CD14-positive monocyte (primary cell): ENCODE measurements around the gene PDE8A. TPM values are rescaled to one million over a fixed set of nuclear protein-coding genes. Genes with fewer than 3 reads are reported as not detected.

Source experiments
- DNase-seq, 3 donors: peaks; one replicate each; pipeline ENCODE4 v3.0.0-alpha.2; 2011 to 2022
- H2AFZ ChIP-seq: 2 replicates; pipeline ENCODE4 v1.6.0; 2012; ENCODE audit warnings: mild to moderate bottlenecking, low read depth, low read length, inconsistent platforms; ENCODE audit not compliant: insufficient read depth, poor library complexity, severe bottlenecking
- H3K27ac ChIP-seq, 2 donors: 1 replicate in 1 of 2; 2 replicates in 1 of 2; pipeline ENCODE4 v1.5.1; 2012 to 2013; ENCODE audit warnings: low read length in 2 of 2, control low read depth in 1 of 2, inconsistent platforms in 1 of 2, low read depth in 1 of 2, mild to moderate bottlenecking in 1 of 2
- H3K27me3 ChIP-seq, 2 donors: one replicate each; pipeline versions ENCODE4 v1.6.0 to v1.6.1; 2011 to 2013; ENCODE audit warnings: low read length in 2 of 2; ENCODE audit not compliant: control insufficient read depth in 2 of 2, insufficient read depth in 2 of 2
- H3K36me3 ChIP-seq, 2 donors: replicated peaks in 1 of 2; 1 replicate in 1 of 2; 2 replicates in 1 of 2; pipeline versions ENCODE4 v1.5.1 to v1.6.1; 2012 to 2013; ENCODE audit warnings: low read length in 2 of 2, control low read depth in 1 of 2, inconsistent platforms in 1 of 2, mild to moderate bottlenecking in 1 of 2; ENCODE audit not compliant: insufficient read depth in 2 of 2, control insufficient read depth in 1 of 2
- H3K4me1 ChIP-seq, 2 donors: 1 replicate in 1 of 2; 2 replicates in 1 of 2; pipeline versions ENCODE4 v1.5.1 to v1.6.1; 2012 to 2013; ENCODE audit warnings: low read length in 2 of 2, control low read depth in 1 of 2, inconsistent platforms in 1 of 2, mild to moderate bottlenecking in 1 of 2, moderate library complexity in 1 of 2; ENCODE audit not compliant: insufficient read depth in 2 of 2, control insufficient read depth in 1 of 2
- H3K4me2 ChIP-seq: replicated peaks from 2 replicates; pipeline ENCODE3; 2012; ENCODE audit warnings: low read length, moderate library complexity, mild to moderate bottlenecking; ENCODE audit not compliant: poor library complexity, severe bottlenecking; ENCODE audit errors: extremely low read depth
- H3K4me3 ChIP-seq, 3 experiments: fragments of 200-600 bp in 1 of 3; sonication (generic) in 1 of 3; replicated peaks in 1 of 3; 1 replicate in 2 of 3; 2 replicates in 1 of 3; pipeline ENCODE4 v1.5.1; 2011 to 2013; ENCODE audit warnings: low read length in 3 of 3, mild to moderate bottlenecking in 3 of 3, control low read depth in 2 of 3, low read depth in 2 of 3, inconsistent platforms in 1 of 3, moderate library complexity in 1 of 3
- H3K79me2 ChIP-seq: 2 replicates; pipeline ENCODE4 v1.6.0; 2012; ENCODE audit warnings: mild to moderate bottlenecking, control low read depth, inconsistent platforms, low read length, moderate library complexity; ENCODE audit not compliant: insufficient read depth
- H3K9ac ChIP-seq: 2 replicates; pipeline ENCODE4 v1.6.0; 2017; ENCODE audit warnings: low read length, mild to moderate bottlenecking; ENCODE audit not compliant: insufficient read depth, poor library complexity, severe bottlenecking
- H3K9me3 ChIP-seq, 2 donors: replicated peaks in 1 of 2; 1 replicate in 1 of 2; 2 replicates in 1 of 2; pipeline versions ENCODE4 v1.5.1 to v1.6.1; 2012 to 2013; ENCODE audit warnings: low read length in 2 of 2, control low read depth in 1 of 2; ENCODE audit not compliant: control insufficient read depth in 1 of 2, insufficient read depth in 1 of 2
- H4K20me1 ChIP-seq: 2 replicates; pipeline ENCODE4 v1.6.0; 2012; ENCODE audit warnings: mild to moderate bottlenecking, low read length, control low read depth, moderate library complexity; ENCODE audit not compliant: insufficient read depth
- H3K27ac Mint-ChIP-seq, 7 donors: one replicate each; pipeline ENCODE4 v1.8.0; 2020; ENCODE audit warnings: mild to moderate bottlenecking in 7 of 7, mixed read lengths in 7 of 7, moderate library complexity in 6 of 7, inconsistent platforms in 2 of 7
- H3K27me3 Mint-ChIP-seq, 3 donors: one replicate each; pipeline ENCODE4 v1.8.0; 2021 to 2022; ENCODE audit warnings: low read depth in 3 of 3, mild to moderate bottlenecking in 3 of 3, mixed read lengths in 3 of 3, moderate library complexity in 3 of 3, inconsistent platforms in 1 of 3
- H3K36me3 Mint-ChIP-seq, 2 donors: one replicate each; pipeline ENCODE4 v1.8.0; 2020; ENCODE audit warnings: mixed read lengths in 2 of 2, inconsistent platforms in 1 of 2, mild to moderate bottlenecking in 1 of 2
- H3K4me1 Mint-ChIP-seq: one replicate; pipeline ENCODE4 v1.8.0; 2020; ENCODE audit warnings: mild to moderate bottlenecking, mixed read lengths
- H3K4me3 Mint-ChIP-seq, 2 donors: one replicate each; pipeline ENCODE4 v1.8.0; 2020; ENCODE audit warnings: mild to moderate bottlenecking in 2 of 2, mixed read lengths in 2 of 2, moderate library complexity in 1 of 2
- H3K9me3 Mint-ChIP-seq, 7 donors: one replicate each; pipeline ENCODE4 v1.8.0; 2020 to 2022; ENCODE audit warnings: mixed read lengths in 7 of 7, mild to moderate bottlenecking in 6 of 7, moderate library complexity in 6 of 7, inconsistent platforms in 2 of 7
- CTCF ChIP-seq: fragments of 200-600 bp; IDR thresholded peaks from one replicate; pipeline ENCODE4 v1.8.0; 2022; ENCODE audit warnings: antibody characterized with exemption, mild to moderate bottlenecking
- WGBS: methylation state at CpG from one replicate; pipeline ENCODE4 v1.1.5; 2013; ENCODE audit warnings: missing lambda C conversion rate; ENCODE audit not compliant: insufficient coverage; 5-methylcytosine and 5-hydroxymethylcytosine counted together
- intact Hi-C, 2 donors: fragments of 100-400 bp; cut with micrococcal nuclease; formaldehyde crosslinking; loops; one replicate each; pipeline versions ENCODE4 v1.15.0 to v1.15.1; 2023
- polyA plus RNA-seq, 3 donors: library from polyadenylated mRNA; depleted of rRNA in 1 of 3; unstranded in 2 of 3; stranded (reverse) in 1 of 3; fragments of 300-500 nt in 2 of 3; fragments of >200 nt in 1 of 3; fragmentation: Illumina TruSeq in 2 of 3; gene quantifications; 1 replicate in 2 of 3; 2 replicates in 1 of 3; pipeline ENCODE4 v1.2.3, GENCODE V29; 2012 to 2021

Gene PDE8A
- polyA plus RNA-seq, 3 donors: 2.8 to 33.4 (median 4.9) TPM

- no peak overlapping the region for H3K4me3 Mint-ChIP-seq
- no peak for DNase-seq
- Histone ChIP-seq H3K27ac (no peak overlapping the region), H2AFZ (no peak overlapping the region), H3K4me1 (no peaks in the 10 kb centered on the region), H4K20me1 (no peaks in the 10 kb centered on the region), H3K27me3 (no peaks in the 10 kb centered on the region), H3K79me2 (no peaks in the 10 kb centered on the region), H3K9me3 (no peaks in the 10 kb centered on the region), H3K36me3 (peaks cover 47 to 90% of the 10 kb centered on the region in 2 donors), H3K4me2 (no peak overlapping the region), H3K4me3 (no peak overlapping the region), H3K9ac (no peak overlapping the region)
- peaks cover 0 to 7% (median 4%) of the 10 kb centered on the region in 7 donors for H3K9me3 Mint-ChIP-seq
- peaks cover 61 to 77% of the 10 kb centered on the region in 2 donors for H3K36me3 Mint-ChIP-seq
- no peak overlapping the region for H3K27ac Mint-ChIP-seq
- TF ChIP-seq CTCF: no peak
- intact Hi-C loops: no loop called here
- H3K4me1 Mint-ChIP-seq: no peaks in the 10 kb centered on the region
- 97% methylated on average over 3 of the region's 4 CpGs for WGBS
- peaks cover 0 to 2% (median 0%) of the 10 kb centered on the region in 3 donors for H3K27me3 Mint-ChIP-seq
Observed at GRCh38 chr15:85125056-85125661, 143.5 kb downstream of the PDE8A start.

GRCh38 chr15:85128621-85129020 is 147.0 kb downstream of the PDE8A start:
- no peak overlapping the region for H3K4me3 ChIP-seq
- Mint-ChIP-seq H3K27ac (no peak overlapping the region), H3K4me1 (no peaks in the 10 kb centered on the region), H3K9me3 (peaks cover 9 to 17% (median 14%) of the 10 kb centered on the region in 7 donors), H3K4me3 (no peak overlapping the region), H3K36me3 (peaks cover 71 to 88% of the 10 kb centered on the region in 2 donors), H3K27me3 (peaks cover 0 to 2% (median 2%) of the 10 kb centered on the region in 3 donors)
- H3K9ac ChIP-seq: no peak overlapping the region
- no peaks in the 10 kb centered on the region for H4K20me1 ChIP-seq
- H2AFZ ChIP-seq: no peak overlapping the region
- intact Hi-C loops: no loop called here
- no peaks in the 10 kb centered on the region for H3K79me2 ChIP-seq
- H3K36me3 ChIP-seq: peaks cover 45 to 97% of the 10 kb centered on the region in 2 donors
- no peaks in the 10 kb centered on the region for H3K4me1 ChIP-seq
- no peak overlapping the region for H3K27ac ChIP-seq
- H3K4me2 ChIP-seq: no peak overlapping the region
- H3K9me3 ChIP-seq: peaks cover 0 to 7% of the 10 kb centered on the region in 2 donors
- H3K27me3 ChIP-seq: no peaks in the 10 kb centered on the region
- TF ChIP-seq CTCF: no peak
- DNase-seq: no peak
